Gastrocnemius medialis (tissue), 4 donors: ENCODE data around the gene TRIO.

Experiments used
- POLR2A ChIP-seq, 2 donors: fragments of 450-650 bp; IDR thresholded peaks; one replicate each; pipeline ENCODE4 v1.6.1; 2017; ENCODE audit warnings: antibody characterized with exemption in 2 of 2, mild to moderate bottlenecking in 2 of 2, moderate library complexity in 2 of 2
- TF ChIP-seq, protein P1 (sequence below), 5 experiments: fragments of 450-650 bp in 3 of 5; fragments of 200-600 bp in 2 of 5; sonication (generic) in 2 of 5; IDR thresholded peaks in 4 of 5; conservative IDR thresholded peaks in 1 of 5; 1 replicate in 4 of 5; 2 replicates in 1 of 5; pipeline ENCODE4 v1.5.1; 2016 to 2019; ENCODE audit warnings: antibody characterized with exemption in 5 of 5, mild to moderate bottlenecking in 3 of 5, moderate library complexity in 3 of 5

DNA sequence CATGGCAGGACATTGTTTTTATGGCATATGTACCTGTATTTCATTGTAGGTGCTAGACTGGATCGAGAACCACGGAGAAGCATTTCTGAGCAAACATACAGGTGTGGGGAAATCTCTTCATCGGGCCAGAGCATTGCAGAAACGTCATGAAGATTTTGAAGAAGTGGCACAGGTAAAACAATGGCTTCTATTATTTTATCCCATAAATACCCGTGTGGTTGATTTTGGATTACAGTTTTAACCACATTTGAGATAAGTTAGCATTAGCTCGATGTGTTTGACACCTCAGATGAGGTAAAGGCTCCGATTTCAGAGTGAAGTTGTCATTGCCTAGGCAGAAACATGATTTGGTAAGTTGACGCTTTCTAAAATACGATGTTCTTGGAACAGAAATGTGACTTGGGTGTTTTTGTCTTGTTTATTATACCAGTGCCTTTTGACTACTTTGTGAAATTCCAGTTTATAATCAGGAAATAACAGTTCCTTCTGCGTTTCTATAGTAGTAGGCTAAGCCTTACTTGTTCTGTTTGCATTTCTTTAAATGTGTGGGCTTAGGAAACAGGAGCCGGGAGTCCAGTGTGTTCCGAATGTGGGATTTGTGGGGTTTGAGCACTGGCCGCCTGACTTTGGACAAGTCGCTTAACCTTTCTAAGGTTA, 187.7 kb downstream of the TRIO start:
- no peak for TF ChIP-seq POLR2A (IDR thresholded peaks at IDR 0.05)
- TF ChIP-seq, protein P1, sequence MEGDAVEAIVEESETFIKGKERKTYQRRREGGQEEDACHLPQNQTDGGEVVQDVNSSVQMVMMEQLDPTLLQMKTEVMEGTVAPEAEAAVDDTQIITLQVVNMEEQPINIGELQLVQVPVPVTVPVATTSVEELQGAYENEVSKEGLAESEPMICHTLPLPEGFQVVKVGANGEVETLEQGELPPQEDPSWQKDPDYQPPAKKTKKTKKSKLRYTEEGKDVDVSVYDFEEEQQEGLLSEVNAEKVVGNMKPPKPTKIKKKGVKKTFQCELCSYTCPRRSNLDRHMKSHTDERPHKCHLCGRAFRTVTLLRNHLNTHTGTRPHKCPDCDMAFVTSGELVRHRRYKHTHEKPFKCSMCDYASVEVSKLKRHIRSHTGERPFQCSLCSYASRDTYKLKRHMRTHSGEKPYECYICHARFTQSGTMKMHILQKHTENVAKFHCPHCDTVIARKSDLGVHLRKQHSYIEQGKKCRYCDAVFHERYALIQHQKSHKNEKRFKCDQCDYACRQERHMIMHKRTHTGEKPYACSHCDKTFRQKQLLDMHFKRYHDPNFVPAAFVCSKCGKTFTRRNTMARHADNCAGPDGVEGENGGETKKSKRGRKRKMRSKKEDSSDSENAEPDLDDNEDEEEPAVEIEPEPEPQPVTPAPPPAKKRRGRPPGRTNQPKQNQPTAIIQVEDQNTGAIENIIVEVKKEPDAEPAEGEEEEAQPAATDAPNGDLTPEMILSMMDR (IDR thresholded peaks at IDR 0.05 in 4 of 5, conservative IDR thresholded peaks at IDR 0.05 in 1 of 5) = no peak
